H1 (cell line): ENCODE data around the gene GAB2. TPM values are rescaled to one million over a fixed set of nuclear protein-coding genes. Genes with fewer than 3 reads are reported as not detected.

ENCODE experiments used
- CTCF ChIA-PET: fragments of 300-600 bp; sonication (Branson Sonifier 250); formaldehyde crosslinking; loops from one replicate; lab custom pipeline; 2021; ENCODE audit not compliant: partially characterized antibody; lab: Charles Lee
- POLR2A ChIA-PET: fragments of 300-600 bp; sonication (Branson Sonifier 250); formaldehyde crosslinking; loops from one replicate; lab custom pipeline; 2021; ENCODE audit warnings: inconsistent platforms; ENCODE audit not compliant: partially characterized antibody; lab: Charles Lee
- DNase-seq, 2 experiments: peaks; one replicate each; pipeline versions ENCODE4 v3.0.0 to v3.0.0-alpha.2; 2010 to 2022; ENCODE audit warnings: low spot score in 2 of 2, low read depth in 1 of 2, mixed read lengths in 1 of 2
- FAIRE-seq: peaks from 2 replicates; lab custom pipeline; 2011; peaks lifted over from hg19 to GRCh38; lab: Jason Lieb, UNC
- H2AFZ ChIP-seq: 2 replicates; pipeline ENCODE4 v1.8.1; 2012; ENCODE audit warnings: low read length, inconsistent platforms
- H2AK5ac ChIP-seq: 2 replicates; pipeline ENCODE4 v1.6.1; 2013; ENCODE audit warnings: low read depth, low read length
- H2BK120ac ChIP-seq: replicated peaks from 2 replicates; pipeline ENCODE3; 2013; ENCODE audit warnings: low read depth, low read length, inconsistent platforms
- H2BK12ac ChIP-seq: 2 replicates; pipeline ENCODE4 v1.6.1; 2013; ENCODE audit warnings: low read depth, low read length
- H2BK15ac ChIP-seq: 2 replicates; pipeline ENCODE4 v1.6.1; 2013; ENCODE audit warnings: low read length
- H2BK20ac ChIP-seq: 2 replicates; pipeline ENCODE4 v1.6.1; 2013; ENCODE audit warnings: low read length
- H2BK5ac ChIP-seq: 2 replicates; pipeline ENCODE4 v1.6.1; 2013; ENCODE audit warnings: low read depth, low read length
- H3K14ac ChIP-seq: 2 replicates; pipeline ENCODE4 v1.6.1; 2013; ENCODE audit warnings: inconsistent platforms; ENCODE audit not compliant: insufficient read length
- H3K18ac ChIP-seq: 2 replicates; pipeline ENCODE4 v1.6.1; 2013; ENCODE audit warnings: low read length; ENCODE audit errors: extremely low read depth
- H3K23ac ChIP-seq: 2 replicates; pipeline ENCODE4 v1.6.1; 2013; ENCODE audit warnings: inconsistent platforms; ENCODE audit not compliant: insufficient read length
- H3K23me2 ChIP-seq: 2 replicates; pipeline ENCODE4 v1.6.1; 2013; ENCODE audit warnings: low read depth, low read length
- H3K27ac ChIP-seq: 2 replicates; pipeline ENCODE4 v1.6.1; 2011; ENCODE audit warnings: low read depth, low read length, inconsistent platforms
- H3K27me3 ChIP-seq, 4 experiments: replicated peaks in 1 of 4; 1 replicate in 1 of 4; 2 replicates in 3 of 4; pipeline versions ENCODE4 v1.6.1 to v1.8.1; 2011 to 2013; ENCODE audit warnings: low read length in 3 of 4, mild to moderate bottlenecking in 3 of 4, inconsistent platforms in 2 of 4, mixed read lengths in 2 of 4, moderate library complexity in 1 of 4; ENCODE audit not compliant: control insufficient read depth in 3 of 4, insufficient read depth in 3 of 4; ENCODE audit errors: extremely low read depth in 1 of 4
- H3K36me3 ChIP-seq, 4 experiments: 2 replicates each; pipeline versions ENCODE4 v1.6.1 to v1.8.1; 2011 to 2013; ENCODE audit warnings: mild to moderate bottlenecking in 4 of 4, low read length in 3 of 4, moderate library complexity in 2 of 4, control low read depth in 1 of 4, inconsistent platforms in 1 of 4; ENCODE audit not compliant: insufficient read depth in 4 of 4, control insufficient read depth in 2 of 4
- H3K4ac ChIP-seq: replicated peaks from 2 replicates; pipeline ENCODE3; 2013; ENCODE audit warnings: low read length, low read depth, mixed read lengths, inconsistent platforms; ENCODE audit not compliant: insufficient read length
- H3K4me1 ChIP-seq, 4 experiments: replicated peaks in 1 of 4; 1 replicate in 1 of 4; 2 replicates in 3 of 4; pipeline versions ENCODE4 v1.6.1 to v1.8.1; 2011 to 2013; ENCODE audit warnings: low read length in 3 of 4, inconsistent platforms in 2 of 4, mixed read lengths in 1 of 4; ENCODE audit not compliant: insufficient read depth in 4 of 4, control insufficient read depth in 3 of 4
- H3K4me2 ChIP-seq, 2 experiments: 2 replicates each; pipeline versions ENCODE4 v1.6.1 to v1.8.1; 2011 to 2013; ENCODE audit warnings: low read depth in 2 of 2, low read length in 2 of 2, control low read depth in 1 of 2, inconsistent platforms in 1 of 2, mild to moderate bottlenecking in 1 of 2; ENCODE audit not compliant: insufficient read depth in 1 of 2
- H3K4me3 ChIP-seq, 4 experiments: fragments of 200-600, 300-600 bp in 1 of 4; sonication (generic), shearing (Covaris generic), sonication (Bioruptor Twin) in 1 of 4; 2 replicates each; pipeline versions ENCODE4 v1.5.1 to v1.8.1; 2011 to 2016; ENCODE audit warnings: low read length in 4 of 4, low read depth in 3 of 4, control low read depth in 2 of 4, inconsistent platforms in 2 of 4, mild to moderate bottlenecking in 2 of 4, mixed read lengths in 1 of 4, moderate library complexity in 1 of 4; ENCODE audit not compliant: insufficient read depth in 2 of 4; ENCODE audit errors: extremely low read depth in 1 of 4
- H3K56ac ChIP-seq: replicated peaks from 2 replicates; pipeline ENCODE3; 2013; ENCODE audit warnings: low read depth, mild to moderate bottlenecking, mixed read lengths, low read length, inconsistent platforms; ENCODE audit not compliant: insufficient read length
- H3K79me1 ChIP-seq: 2 replicates; pipeline ENCODE4 v1.6.1; 2013; ENCODE audit warnings: low read depth, low read length, control low read depth
- H3K79me2 ChIP-seq, 2 experiments: 2 replicates each; pipeline versions ENCODE4 v1.6.1 to v1.8.1; 2012 to 2013; ENCODE audit warnings: low read length in 2 of 2, mild to moderate bottlenecking in 2 of 2, inconsistent platforms in 1 of 2; ENCODE audit not compliant: insufficient read depth in 2 of 2, control insufficient read depth in 1 of 2
- H3K9ac ChIP-seq, 4 experiments: replicated peaks in 1 of 4; 1 replicate in 1 of 4; 2 replicates in 3 of 4; pipeline versions ENCODE4 v1.6.1 to v1.8.1; 2011 to 2013; ENCODE audit warnings: low read depth in 3 of 4, low read length in 3 of 4, control low read depth in 2 of 4, mild to moderate bottlenecking in 2 of 4, moderate library complexity in 2 of 4, inconsistent platforms in 1 of 4; ENCODE audit errors: extremely low read depth in 1 of 4
- H3K9me3 ChIP-seq, 2 experiments: 2 replicates each; pipeline versions ENCODE4 v1.6.1 to v1.8.1; 2012 to 2013; ENCODE audit warnings: mild to moderate bottlenecking in 2 of 2, moderate library complexity in 2 of 2, control low read depth in 1 of 2, inconsistent platforms in 1 of 2, low read depth in 1 of 2, low read length in 1 of 2, mixed read lengths in 1 of 2; ENCODE audit not compliant: insufficient read depth in 2 of 2
- H4K20me1 ChIP-seq, 2 experiments: replicated peaks in 1 of 2; 2 replicates each; pipeline versions ENCODE3 to v1.8.1; 2011 to 2013; ENCODE audit warnings: inconsistent platforms in 2 of 2, low read length in 2 of 2, mild to moderate bottlenecking in 1 of 2; ENCODE audit not compliant: insufficient read depth in 2 of 2, control insufficient read depth in 1 of 2
- H4K5ac ChIP-seq: 2 replicates; pipeline ENCODE4 v1.6.1; 2013; ENCODE audit warnings: low read length, low read depth, mixed read lengths, inconsistent platforms; ENCODE audit not compliant: insufficient read length
- H4K8ac ChIP-seq: 2 replicates; pipeline ENCODE4 v1.8.0; 2013; ENCODE audit warnings: mild to moderate bottlenecking, moderate library complexity, low read length, inconsistent platforms; ENCODE audit not compliant: insufficient read depth; ENCODE audit errors: extremely low read depth
- H4K91ac ChIP-seq: replicated peaks from 2 replicates; pipeline ENCODE3; 2013; ENCODE audit warnings: low read length, mixed read lengths, inconsistent platforms; ENCODE audit not compliant: insufficient read length
- BACH1 ChIP-seq: IDR thresholded peaks from 2 replicates; pipeline ENCODE4 v1.6.1; 2012; ENCODE audit warnings: low read length, improper control_type of control experiment
- CEBPB ChIP-seq: IDR thresholded peaks from 2 replicates; pipeline ENCODE4 v1.6.1; 2012; ENCODE audit warnings: low read depth, low read length
- FOSL1 ChIP-seq: IDR thresholded peaks from 2 replicates; pipeline ENCODE4 v1.6.1; 2011; ENCODE audit warnings: mild to moderate bottlenecking, low read depth, low read length, moderate library complexity; ENCODE audit not compliant: insufficient read depth
- GABPA ChIP-seq: IDR thresholded peaks from 2 replicates; pipeline ENCODE4 v1.6.1; 2011; ENCODE audit warnings: mild to moderate bottlenecking, low read length, moderate library complexity, borderline replicate concordance; ENCODE audit not compliant: insufficient read depth
- GTF2F1 ChIP-seq: IDR thresholded peaks from 2 replicates; pipeline ENCODE4 v1.6.1; 2012; ENCODE audit warnings: low read depth, low read length, improper control_type of control experiment, borderline replicate concordance
- HDAC6 ChIP-seq: IDR thresholded peaks from one replicate; pipeline ENCODE4 v1.7.1; 2012; ENCODE audit warnings: low read depth, mild to moderate bottlenecking, inconsistent platforms, low read length, moderate library complexity
- JUND ChIP-seq: IDR thresholded peaks from 2 replicates; pipeline ENCODE4 v1.6.1; 2011; ENCODE audit warnings: mild to moderate bottlenecking, improper control_type of control experiment, low read length
- KDM1A ChIP-seq: fragments of 200-600, 300-600 bp; sonication (generic); IDR thresholded peaks from 2 replicates; pipeline ENCODE4 v1.7.1; 2016; ENCODE audit warnings: mild to moderate bottlenecking, low read length, borderline replicate concordance
- MAFK ChIP-seq: IDR thresholded peaks from 2 replicates; pipeline ENCODE4 v1.6.1; 2012; ENCODE audit warnings: low read depth, mild to moderate bottlenecking, improper control_type of control experiment, low read length
- PHF8 ChIP-seq: fragments of 200-600 bp; sonication (generic); conservative IDR thresholded peaks from 2 replicates; pipeline ENCODE4 v1.7.1; 2012; ENCODE audit warnings: low read depth, mild to moderate bottlenecking, inconsistent platforms, low read length, moderate library complexity
- SAP30 ChIP-seq: fragments of 300-600 bp; sonication (generic); IDR thresholded peaks from 2 replicates; pipeline ENCODE4 v1.7.1; 2012; ENCODE audit warnings: low read length, moderate library complexity, mild to moderate bottlenecking, inconsistent platforms; ENCODE audit not compliant: insufficient read depth, insufficient replicate concordance
- SIX5 ChIP-seq: IDR thresholded peaks from 2 replicates; pipeline ENCODE4 v1.6.1; 2011; ENCODE audit warnings: mild to moderate bottlenecking, low read depth, low read length
- TEAD4 ChIP-seq: IDR thresholded peaks from 2 replicates; pipeline ENCODE4 v1.6.1; 2012; ENCODE audit warnings: low read depth, low read length, inconsistent platforms, mixed read lengths
- WGBS, 2 experiments: shearing (Covaris generic) in 1 of 2; methylation state at CpG; one replicate each; pipeline versions ENCODE4 v1.1.6 to v1.1.7; 2013 to 2015; ENCODE audit warnings: low lambda C conversion rate in 2 of 2, mixed read lengths in 2 of 2, inconsistent platforms in 1 of 2, low coverage in 1 of 2, missing lambda C conversion rate in 1 of 2; ENCODE audit not compliant: insufficient replicate concordance in 2 of 2, insufficient coverage in 1 of 2, insufficient read length in 1 of 2; ENCODE audit errors: extremely low coverage in 1 of 2, missing lambda C conversion rate in 1 of 2; 5-methylcytosine and 5-hydroxymethylcytosine counted together
- polyA plus RNA-seq, 7 experiments: library from polyadenylated mRNA; depleted of rRNA in 3 of 7; stranded (reverse) in 5 of 7; unstranded in 2 of 7; fragments of >200 nt in 5 of 7; fragments of 200-250 nt in 2 of 7; gene quantifications; 1 replicate in 5 of 7; 2 replicates in 1 of 7; 4 replicates in 1 of 7; pipeline versions ENCODE4 v1.2.1 to v1.2.3, GENCODE V29; 2011 to 2013; ENCODE audit warnings: missing spikeins in 2 of 7, mixed read lengths in 2 of 7
- total RNA-seq: library from RNA; stranded (reverse); fragmentation: NEBNext Ultra II Directional; extraction: Animal tissue kit (Norgen Biotek cat#: 25700); gene quantifications from 2 replicates; pipeline ENCODE4 v1.2.1, GENCODE V29; 2021
- TF ChIP-seq, protein P1 (sequence below): IDR thresholded peaks from 2 replicates; pipeline ENCODE4 v1.6.1; 2011; ENCODE audit warnings: low read depth, mild to moderate bottlenecking, low read length; ENCODE audit not compliant: insufficient read depth

Gene GAB2
- total and polyA plus RNA-seq, 2 of the 8 experiments (the other 6 are each of a cell fraction or from before 2014, with no cell fraction given): 6.3 to 14.0 TPM

DNA sequence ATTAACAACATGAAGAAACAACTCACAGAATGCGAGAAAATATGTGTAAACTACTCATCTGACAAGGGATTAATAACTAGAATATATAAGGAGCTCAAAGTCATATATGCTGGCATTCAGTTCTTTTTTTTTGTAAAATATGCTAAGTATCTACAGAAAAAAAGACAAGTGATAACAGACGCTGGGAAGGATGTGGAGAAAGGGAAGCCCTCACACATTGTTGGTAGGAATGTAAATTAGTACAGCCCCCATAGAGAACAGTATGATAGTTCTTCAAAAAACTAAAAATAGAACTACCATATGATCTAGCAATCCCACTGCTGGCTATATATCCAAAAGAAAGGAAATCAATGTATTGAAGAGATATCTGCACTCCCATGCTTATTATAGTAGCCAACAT, 13.8 kb downstream of the GAB2 start:
- Histone ChIP-seq H3K36me3 (no peaks in the 10 kb centered on the region; a peak in 1 of 8 replicates), H3K23me2 (no peaks in the 10 kb centered on the region), H2AK5ac (no peak overlapping the region), H2BK20ac (no peak overlapping the region), H3K23ac (no peak overlapping the region), H3K9ac (no peak overlapping the region), H3K56ac (no peak overlapping the region), H3K14ac (no peak overlapping the region), H4K5ac (no peak overlapping the region), H3K4me2 (no peak overlapping the region), H3K27me3 (peaks cover 0 to 6% (median 4%) of the 10 kb centered on the region in 4 experiments; a peak in 2 of 7 replicates), H4K8ac (no peak overlapping the region), H3K4me1 (peaks cover 0 to 5% (median 4%) of the 10 kb centered on the region in 4 experiments; a peak in 4 of 7 replicates), H3K79me2 (peaks cover 0 to 3% of the 10 kb centered on the region in 2 experiments; a peak in 1 of 4 replicates), H2BK15ac (no peak overlapping the region), H3K27ac (no peak overlapping the region), H3K9me3 (no peaks in the 10 kb centered on the region), H3K4me3 (no peak overlapping the region), H3K18ac (no peak overlapping the region), H3K4ac (no peak overlapping the region), H2BK5ac (no peak overlapping the region), H2BK120ac (no peak overlapping the region), H4K20me1 (peaks cover 2 to 5% of the 10 kb centered on the region in 2 experiments), H3K79me1 (no peaks in the 10 kb centered on the region), H2BK12ac (no peak overlapping the region), H2AFZ (no peak overlapping the region), H4K91ac (no peak overlapping the region)
- no peak for FAIRE-seq
- WGBS, 2 experiments: 82% methylated on average over 2 of the region's 2 CpGs; no CpG with 5 or more reads in 1 of the 2 experiments
- POLR2A ChIA-PET: interaction anchor here (1.6 kb wide), 1 partner anchor 14 kb away, joined by 3 read pairs; the partner anchor contains the start of gene GAB2
- CTCF ChIA-PET: interaction anchor here (0.7 to 2.2 kb wide), 4 partner anchors 9 to 254 kb away, joined by 3 to 7 read pairs (median 4); no protein-coding TSS in a partner anchor
- no peak for DNase-seq
- TF ChIP-seq MAFK (no peak), PHF8 (no peak), KDM1A (no peak), SAP30 (no peak), BACH1 (no peak), SIX5 (no peak), TEAD4 (no peak), JUND (no peak), GABPA (no peak), FOSL1 (no peak), GTF2F1 (no peak), CEBPB (no peak), HDAC6 (no peak)
- TF ChIP-seq, protein P1, sequence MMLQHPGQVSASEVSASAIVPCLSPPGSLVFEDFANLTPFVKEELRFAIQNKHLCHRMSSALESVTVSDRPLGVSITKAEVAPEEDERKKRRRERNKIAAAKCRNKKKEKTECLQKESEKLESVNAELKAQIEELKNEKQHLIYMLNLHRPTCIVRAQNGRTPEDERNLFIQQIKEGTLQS: no peak
